Activated gamma-delta T cell treated with Interleukin-2 at 50 U/mL for 16 hours (primary cell): ENCODE measurements around the gene VEGFB.
A peak's percentile ranks its signal among the peaks of the same experiment; 100 is the strongest.

Experiments
- DNase-seq: peaks from one replicate; pipeline ENCODE4 v3.0.0-alpha.2; 2020

The VEGFB gene

DNA sequence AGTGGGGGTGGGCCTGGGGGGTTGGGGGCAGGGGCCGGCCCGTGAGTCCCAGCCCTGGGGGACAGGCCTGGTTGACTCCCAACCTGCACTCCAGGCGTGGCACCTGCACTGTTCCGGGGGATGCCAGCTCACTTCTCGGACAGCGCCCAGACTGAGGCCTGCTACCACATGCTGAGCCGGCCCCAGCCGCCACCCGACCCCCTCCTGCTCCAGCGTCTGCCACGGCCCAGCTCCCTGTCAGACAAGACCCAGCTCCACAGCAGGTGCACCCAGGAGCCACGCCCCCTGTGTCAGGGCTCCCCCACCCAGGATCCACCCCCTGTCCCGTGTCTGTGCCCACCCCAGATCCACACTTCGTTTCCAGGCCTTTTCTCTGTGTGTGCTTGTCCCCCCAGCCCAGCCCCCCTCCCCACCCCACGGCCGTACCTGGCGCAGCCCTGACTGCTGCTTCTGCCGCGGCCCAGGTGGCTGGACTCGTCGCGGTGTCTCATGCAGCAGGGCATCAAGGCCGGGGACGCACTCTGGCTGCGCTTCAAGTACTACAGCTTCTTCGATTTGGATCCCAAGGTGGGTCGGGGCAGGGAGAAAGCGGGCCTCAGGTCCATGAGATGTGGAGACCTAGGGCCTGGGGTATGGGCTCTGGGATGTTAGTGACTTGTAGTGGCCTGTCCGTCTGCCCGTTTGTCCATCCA is 23.1 kb upstream of the VEGFB start:
- no peak for DNase-seq

DNA sequence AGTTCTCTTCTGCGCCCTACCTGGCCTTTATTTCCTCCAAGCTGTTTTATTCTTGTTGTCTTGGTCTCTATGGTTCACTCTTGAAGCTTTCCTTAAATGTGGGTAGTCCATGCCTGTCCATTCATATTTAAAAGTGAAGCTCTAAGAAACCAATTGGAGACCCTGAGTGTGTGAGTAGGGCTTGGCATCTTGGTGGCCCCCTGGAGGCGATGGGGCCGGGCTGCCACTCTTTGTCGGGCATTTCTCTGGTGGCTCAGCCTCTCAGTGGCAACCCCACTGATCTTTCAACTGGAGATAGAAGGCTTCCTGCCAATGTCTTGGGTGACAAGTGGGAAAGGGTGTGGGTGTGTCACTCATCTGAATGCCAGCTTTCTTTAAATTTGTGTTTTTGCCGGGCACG is 17.5 kb upstream of the VEGFB start:
- no peak for DNase-seq

DNA sequence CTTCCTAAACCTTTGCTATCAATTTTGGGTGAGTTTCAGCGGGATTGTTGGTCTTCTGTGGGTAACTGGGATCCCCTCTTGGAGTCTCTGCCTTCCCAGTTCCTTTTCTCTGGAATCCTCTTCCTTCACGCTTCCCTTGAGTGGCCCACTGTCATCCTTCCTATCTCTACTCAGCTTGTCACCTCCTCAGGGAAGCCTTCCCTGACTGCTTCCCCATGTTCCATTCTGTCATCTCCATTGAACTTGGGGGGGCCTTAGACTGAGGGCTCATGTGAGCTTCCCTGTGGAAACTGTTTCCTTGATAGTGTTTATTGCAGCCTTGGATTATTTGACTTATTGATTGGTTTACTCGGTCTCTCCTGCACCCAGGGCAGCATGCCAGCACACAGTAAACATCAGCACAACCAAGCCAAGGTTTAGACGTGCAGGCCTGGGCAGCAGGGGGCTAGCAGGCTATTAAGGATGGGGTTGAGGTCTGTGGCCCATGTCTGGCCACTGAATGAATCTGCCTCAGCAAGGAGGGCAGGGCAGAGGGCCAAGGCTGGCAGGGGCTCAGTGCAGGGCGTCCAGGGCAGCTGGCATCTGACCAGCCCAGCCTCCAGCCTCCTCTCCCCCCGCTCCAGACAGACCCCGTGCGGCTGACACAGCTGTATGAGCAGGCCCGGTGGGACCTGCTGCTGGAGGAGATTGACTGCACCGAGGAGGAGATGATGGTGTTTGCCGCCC is 15.6 kb upstream of the VEGFB start:
- DNase-seq = no peak

DNA sequence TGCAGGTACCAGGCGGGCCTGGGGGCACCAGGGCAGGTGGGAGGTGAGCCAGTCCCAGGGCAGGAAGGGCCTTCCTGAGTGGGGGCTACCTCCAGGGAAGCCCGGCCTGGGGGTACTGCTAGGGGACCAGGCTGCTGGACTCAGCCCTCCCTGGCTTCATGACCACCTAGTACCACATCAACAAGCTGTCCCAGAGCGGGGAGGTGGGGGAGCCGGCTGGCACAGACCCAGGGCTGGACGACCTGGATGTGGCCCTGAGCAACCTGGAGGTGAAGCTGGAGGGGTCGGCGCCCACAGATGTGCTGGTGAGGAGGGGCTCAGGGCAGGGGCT is 15.1 kb upstream of the VEGFB start:
- no peak for DNase-seq

DNA sequence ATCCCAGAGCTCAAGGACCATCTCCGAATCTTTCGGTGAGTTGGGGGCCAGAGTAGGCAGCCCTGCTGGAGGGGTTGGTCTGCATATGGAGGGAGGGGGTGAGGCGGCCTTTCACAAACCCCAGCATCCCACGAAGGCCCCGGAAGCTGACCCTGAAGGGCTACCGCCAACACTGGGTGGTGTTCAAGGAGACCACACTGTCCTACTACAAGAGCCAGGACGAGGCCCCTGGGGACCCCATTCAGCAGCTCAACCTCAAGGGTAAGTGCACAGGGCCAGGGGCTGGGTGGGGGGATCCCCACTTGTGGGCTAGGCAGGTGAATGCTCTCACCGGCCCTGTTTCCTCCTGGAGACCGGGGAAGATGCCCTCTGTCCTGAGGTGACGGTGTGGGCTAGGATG is 14.6 kb upstream of the VEGFB start:
- DNase-seq = no peak

DNA sequence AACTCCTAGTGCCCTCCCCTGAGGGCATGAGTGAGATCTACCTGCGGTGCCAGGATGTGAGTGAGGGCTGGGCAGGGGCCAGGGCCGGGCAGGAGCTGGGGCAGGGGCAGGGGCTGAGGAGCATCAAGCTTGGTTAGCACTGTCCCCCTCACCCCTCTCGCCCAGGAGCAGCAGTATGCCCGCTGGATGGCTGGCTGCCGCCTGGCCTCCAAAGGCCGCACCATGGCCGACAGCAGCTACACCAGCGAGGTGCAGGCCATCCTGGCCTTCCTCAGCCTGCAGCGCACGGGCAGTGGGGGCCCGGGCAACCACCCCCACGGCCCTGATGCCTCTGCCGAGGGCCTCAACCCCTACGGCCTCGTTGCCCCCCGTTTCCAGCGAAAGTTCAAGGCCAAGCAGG is 14.1 kb upstream of the VEGFB start:
- DNase-seq = no peak

DNA sequence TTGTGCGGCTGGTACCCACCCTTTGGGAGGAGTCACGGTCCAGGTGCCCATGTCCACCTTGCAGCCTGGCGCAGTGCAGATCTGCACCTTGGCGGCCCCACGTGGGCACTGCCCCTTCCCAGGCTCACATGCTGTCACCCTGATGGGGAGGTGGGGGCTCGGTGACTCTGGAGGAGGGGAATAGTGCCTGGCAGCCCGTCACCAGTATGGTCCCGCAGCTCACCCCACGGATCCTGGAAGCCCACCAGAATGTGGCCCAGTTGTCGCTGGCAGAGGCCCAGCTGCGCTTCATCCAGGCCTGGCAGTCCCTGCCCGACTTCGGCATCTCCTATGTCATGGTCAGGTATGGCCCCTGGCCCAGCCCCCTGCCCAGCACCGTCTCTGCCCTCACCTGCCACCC is 13.6 kb upstream of the VEGFB start:
- no peak for DNase-seq

DNA sequence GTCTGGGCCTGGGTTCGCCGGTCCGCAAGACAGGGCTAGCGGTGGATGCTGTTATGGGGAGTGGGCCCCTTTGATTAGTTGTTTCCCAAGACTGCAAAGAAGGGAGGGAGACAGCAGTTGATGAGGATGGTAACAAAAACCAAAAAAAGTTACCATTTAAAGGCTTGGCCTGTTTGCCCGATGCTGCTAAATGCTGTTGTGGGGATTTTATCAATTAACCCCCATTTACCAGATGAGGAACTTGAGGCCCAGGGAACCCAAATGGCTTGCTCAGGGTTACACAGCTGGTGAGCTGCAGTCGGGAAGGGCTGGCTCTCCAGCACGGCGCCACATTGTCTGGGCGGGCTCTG is 11.8 kb upstream of the VEGFB start:
- no peak for DNase-seq

DNA sequence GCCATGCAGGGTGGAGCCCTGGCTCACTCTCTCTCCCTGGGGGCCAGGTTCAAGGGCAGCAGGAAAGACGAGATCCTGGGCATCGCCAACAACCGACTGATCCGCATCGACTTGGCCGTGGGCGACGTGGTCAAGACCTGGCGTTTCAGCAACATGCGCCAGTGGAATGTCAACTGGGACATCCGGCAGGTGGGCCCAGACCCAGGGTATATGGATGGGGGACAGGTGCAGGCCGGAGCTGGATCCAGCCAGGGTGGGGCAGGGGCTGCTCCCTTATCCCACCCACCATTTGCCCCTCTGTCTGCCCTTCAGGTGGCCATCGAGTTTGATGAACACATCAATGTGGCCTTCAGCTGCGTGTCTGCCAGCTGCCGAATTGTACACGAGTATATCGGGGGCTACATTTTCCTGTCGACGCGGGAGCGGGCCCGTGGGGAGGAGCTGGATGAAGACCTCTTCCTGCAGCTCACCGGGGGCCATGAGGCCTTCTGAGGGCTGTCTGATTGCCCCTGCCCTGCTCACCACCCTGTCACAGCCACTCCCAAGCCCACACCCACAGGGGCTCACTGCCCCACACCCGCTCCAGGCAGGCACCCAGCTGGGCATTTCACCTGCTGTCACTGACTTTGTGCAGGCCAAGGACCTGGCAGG is 11.3 kb upstream of the VEGFB start:
- DNase-seq = no peak

DNA sequence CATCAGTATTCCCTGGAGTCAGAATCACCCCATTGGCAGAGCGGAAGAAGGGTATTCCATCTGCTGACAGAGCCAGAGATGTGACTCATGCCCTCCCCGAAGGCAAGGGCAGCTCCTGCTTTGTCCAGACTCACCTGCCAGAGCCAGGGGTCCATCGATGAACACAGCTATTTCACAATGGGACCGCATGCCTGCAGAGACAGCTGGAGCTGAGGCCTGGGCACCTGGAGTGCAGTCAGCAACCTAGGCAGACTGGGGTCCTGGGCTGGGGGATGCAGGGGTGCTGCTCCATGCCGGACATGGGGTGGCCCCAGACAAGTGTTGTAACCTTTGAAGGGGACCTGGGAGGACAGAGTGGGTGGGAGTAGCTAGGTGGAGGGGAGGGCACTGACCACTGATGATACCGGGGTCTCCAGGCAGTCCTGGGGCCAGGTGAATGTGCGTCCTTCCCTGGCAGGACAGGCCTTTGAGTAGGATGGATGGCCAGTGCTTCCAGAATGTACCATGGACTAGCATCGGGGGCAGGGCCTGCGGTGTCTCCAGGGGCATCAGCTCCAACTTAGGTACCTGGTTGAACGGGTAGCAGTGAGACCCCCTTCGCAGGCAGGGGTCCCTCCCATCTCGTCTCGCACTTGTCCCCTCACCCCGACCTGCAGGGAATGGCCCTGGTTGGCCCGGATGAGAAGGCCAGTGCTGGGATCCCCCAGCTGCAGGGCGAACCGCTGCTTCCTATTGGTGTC is 10.1 kb upstream of the VEGFB start:
- DNase-seq = no peak

DNA sequence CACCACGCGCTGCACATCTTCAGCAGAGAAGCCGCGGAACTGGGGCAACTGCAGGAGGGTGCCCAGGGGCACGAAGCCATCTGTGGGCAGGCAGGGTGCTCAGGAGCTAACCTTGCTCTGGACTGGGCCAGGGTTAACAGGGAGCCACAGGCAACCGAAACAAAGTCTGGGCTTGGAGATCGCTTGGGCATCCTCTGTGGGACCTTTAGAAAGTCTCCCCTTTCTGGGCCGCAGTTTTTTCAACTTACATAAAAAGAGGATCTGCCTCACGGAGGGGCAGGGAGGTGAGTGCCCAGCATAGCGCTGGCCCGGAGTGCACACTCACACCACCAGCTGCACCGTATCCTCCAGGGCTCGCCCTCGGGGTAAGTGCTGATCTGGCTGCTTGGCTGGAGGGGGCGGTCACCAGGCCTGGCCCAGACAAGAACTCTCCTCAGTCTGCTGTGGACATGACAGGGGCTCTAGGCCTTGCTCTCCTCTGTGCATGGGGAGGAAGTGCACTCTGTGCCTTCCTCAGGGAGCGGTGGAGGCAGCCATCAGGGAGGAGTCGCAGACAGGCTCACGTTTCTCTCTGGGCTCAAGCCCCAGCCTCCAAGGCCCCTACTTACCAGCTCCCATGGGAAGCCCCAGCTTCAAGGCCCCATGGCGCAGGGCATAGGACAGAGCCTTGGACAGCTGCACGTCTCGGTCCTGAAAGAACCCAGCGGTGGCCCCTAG is 9.3 kb upstream of the VEGFB start:
- DNase-seq = no peak

DNA sequence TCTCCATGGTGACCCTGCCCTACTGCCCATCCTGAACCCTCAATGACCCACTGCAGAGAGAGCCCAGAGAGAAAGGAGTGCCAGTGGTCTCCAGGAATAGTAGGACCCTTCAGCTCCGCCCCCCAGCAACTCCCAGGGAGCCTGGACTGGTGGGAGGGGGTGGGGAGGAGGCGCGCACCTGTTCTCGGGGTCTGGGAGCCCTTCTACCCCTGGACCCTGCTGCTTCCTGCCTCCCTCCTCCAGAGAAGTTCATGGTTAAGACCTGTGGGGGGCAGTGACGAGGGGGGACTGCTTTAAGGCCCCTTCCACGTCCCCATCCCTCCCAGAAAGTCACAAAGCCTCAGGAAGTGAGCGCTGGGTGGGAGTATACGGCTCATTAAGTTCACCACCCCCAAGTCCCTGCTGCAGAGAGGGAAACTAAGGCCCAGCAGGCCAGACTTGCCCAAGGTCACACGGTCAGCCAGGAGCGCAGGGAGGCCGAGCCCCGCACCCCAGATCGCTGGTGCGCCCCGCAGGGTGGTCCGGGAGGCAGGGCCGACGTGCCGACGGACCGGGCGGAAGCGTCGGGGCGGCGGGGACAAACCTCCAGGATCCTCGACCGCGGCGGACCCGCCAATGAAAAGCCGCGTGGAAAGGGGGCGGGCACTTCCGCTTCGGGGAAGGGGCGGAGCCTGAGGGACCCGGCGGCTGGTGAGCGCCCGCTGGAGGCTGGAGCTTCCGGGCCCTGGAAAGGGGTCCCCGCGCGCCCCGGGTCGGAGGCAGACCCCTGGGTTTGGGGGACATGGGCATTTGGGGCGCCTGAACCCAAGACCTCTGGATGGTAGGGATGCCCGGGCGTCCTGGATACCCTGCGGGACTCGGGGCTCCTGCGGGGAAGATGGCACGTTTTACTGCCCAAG is 8.5 kb upstream of the VEGFB start, which contains the start of the genes NUDT22 and TRPT1:
TSS of gene NUDT22 (plus strand) at position 667 of the 899 bp plus-strand sequence. CDS start 379 bp downstream, outside the sequence.
TSS of gene TRPT1 (minus strand) at position 579 of the 899 bp plus-strand sequence. CDS start at position 253, 326 bp downstream.
- peak; percentile 93 for DNase-seq

DNA sequence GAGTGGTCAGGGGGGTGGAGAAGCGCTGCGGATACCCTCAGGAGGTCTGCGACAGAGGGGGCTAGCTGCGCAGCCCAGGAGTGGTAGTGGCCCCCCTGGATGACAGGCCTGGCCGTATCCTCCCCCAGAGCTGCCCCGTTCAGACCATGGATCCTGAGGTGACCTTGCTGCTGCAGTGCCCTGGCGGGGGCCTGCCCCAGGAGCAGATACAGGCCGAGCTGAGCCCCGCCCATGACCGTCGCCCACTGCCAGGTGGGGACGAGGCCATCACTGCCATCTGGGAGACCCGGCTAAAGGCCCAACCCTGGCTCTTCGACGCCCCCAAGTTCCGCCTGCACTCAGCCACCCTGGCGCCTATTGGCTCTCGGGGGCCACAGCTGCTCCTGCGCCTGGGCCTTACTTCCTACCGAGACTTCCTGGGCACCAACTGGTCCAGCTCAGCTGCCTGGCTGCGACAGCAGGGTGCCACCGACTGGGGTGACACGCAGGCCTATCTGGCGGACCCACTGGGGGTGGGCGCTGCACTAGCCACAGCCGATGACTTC is 7.8 kb upstream of the VEGFB start:
- DNase-seq = peak; percentile 55

DNA sequence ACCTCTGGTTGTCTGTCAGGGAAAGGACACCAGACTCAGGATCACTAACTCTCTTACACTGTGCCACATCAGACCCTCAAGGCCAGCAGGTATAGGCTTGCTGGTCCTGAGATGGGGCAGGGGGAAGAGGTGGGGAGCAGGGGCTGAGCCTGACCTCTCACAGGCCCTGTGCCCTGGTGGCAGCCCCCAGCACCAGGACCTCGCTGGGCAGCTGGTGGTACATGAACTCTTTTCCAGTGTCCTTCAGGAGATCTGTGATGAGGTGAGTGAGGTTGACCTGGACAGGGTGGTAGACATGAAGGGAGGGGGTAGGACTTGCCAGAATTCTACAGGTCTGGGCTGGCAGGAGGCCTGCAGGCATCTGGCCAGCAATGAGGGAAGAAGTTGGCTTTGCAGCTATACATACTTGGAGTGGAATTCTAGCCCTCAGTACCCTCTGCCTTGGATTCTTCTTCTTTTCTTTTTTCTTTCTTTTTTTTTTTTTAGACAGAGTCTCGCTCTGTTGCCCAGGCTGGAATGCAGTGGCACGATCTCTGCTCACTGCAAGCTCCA is 6.9 kb upstream of the VEGFB start:
- DNase-seq = no peak

DNA sequence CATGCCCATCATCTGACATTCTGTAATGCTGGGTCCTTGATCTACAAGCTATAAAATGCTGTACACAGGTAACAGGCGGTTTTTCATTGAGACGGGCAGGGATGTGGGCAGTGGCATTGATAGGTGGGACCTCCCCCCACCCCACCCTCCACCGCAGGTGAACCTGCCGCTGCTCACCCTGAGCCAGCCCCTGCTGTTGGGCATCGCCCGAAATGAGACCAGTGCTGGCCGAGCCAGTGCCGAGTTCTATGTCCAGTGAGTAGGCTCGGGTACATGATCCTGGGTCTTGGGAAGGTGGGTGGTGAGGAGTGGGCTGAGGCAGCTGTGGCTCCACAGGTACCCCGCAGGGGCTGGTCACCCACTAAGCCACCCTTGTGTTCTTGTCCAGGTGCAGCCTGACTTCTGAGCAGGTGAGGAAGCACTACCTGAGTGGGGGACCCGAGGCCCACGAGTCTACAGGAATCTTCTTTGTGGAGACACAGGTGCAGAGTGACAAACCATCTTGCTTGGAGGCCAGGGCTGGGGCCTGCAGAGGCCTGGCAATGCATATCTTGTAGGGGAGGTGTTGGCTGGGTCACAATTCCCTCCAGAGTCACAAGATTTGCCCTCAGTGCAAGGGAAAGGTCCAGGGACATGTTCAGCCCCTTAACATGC is 5.2 kb upstream of the VEGFB start:
- DNase-seq = no peak

DNA sequence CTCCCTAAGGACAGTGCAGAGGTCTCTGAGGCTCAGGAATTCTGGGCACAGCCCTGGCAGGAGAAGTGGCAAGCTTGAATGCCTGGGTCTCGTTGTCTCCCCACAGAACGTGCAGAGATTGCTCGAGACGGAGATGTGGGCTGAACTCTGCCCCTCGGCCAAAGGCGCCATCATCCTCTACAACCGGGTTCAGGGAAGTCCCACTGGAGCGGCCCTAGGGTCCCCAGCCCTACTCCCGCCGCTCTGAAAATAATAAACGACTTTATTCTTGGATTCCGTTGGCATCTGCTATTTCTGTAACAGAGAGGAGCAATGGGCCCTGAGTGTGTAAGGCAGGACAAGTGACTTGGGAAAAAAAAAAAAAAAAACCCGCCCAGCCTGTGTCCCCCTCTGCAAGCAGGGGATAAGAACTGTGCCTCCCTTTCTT is 4.6 kb upstream of the VEGFB start:
- no peak for DNase-seq

DNA sequence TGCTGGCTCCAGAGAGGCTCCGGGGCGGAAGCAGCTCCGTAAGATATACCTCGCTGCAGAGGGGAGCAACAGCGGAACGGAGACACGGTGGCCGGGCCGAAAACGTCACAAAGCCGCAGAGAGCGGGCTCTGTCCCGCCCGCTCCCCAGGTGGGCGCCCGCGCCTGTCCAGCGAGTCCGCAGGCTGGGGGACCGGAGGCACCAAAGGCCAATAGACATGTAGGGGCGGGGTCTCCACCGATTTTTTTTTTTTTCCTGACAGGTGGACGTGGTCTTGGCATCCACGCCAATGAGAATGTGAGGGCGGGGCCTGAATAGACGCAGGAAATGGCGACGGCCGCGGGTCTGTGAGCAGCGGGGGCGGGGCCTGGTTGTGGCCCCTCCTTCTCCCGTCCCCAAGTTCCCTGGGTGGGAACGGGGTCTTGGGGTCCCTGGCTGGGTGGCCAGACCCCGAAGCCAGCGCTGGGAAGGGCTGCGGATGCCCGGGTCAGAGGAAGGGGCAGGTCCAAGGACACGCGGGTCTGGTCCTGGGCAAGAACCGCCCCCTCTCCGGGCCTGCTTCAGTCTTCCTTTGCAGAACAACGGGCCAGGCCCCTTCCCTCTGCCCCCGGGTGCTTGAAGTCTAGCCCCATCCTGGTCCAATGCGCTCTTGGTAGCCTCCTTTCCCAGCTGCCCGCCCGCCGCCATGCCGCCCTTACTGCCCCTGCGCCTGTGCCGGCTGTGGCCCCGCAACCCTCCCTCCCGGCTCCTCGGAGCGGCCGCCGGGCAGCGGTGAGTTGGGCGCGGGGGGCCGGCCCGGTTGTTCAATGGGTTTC is 4.0 kb upstream of the VEGFB start, which contains the start of gene DNAJC4:
TSS of gene DNAJC4 (plus strand) at position 378 of the 814 bp plus-strand sequence. CDS start at position 685, 307 bp downstream.
- DNase-seq = peak; percentile 86

DNA sequence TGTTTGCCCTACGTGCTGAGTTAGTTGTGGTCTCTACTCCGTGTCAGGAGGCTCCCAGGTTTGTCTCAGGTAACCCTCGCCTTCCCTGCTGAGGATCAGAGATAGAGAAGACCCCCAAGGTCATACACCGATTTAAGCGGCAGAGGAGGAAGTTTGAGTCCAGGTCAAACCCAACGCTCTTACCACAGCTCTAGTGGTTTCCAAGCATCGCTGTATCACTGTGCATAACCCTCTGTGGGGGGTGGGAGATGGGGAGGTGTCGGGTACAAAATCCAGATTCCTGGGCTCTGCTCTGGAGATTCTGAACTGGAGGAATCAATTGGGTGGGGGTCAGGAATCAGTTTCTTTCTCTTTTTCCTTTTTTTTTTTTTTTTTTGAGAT is 3.4 kb upstream of the VEGFB start:
- DNase-seq = no peak

DNA sequence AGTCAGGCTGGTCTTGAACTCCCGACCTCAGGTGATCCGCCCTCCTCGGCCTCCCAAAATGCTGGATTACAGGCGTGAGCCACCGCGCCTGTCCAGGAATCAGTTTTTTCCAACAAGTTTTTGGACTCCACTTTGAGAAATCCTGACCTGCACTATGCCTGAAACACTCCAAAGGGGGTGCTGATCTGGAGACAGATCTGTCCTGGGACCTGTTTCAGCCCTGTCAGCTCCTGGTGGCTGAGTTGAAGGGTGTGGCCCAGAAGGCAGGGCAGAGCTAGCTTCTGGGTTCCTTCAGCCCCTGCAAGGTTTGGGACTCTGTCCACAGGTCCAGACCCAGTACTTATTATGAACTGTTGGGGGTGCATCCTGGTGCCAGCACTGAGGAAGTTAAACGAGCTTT is 2.8 kb upstream of the VEGFB start:
- no peak for DNase-seq
